K562 (cell line): ENCODE data around the gene SLCO2B1. TPM values are rescaled to one million over a fixed set of nuclear protein-coding genes. Genes with fewer than 3 reads are reported as not detected.

Experiments used
- ADNP ChIP-seq: fragments of 200-800 bp; sonication (Bioruptor generic); IDR thresholded peaks from 2 replicates; pipeline ENCODE4 v1.6.1; 2016; ENCODE audit warnings: missing genetic modification characterization, missing compliant biosample characterization
- CREM ChIP-seq: IDR thresholded peaks from 2 replicates; pipeline ENCODE4 v1.6.1; 2014; ENCODE audit warnings: antibody characterized with exemption, low read depth
- EHMT2 ChIP-seq: fragments of 450-650 bp; IDR thresholded peaks from 2 replicates; pipeline ENCODE4 v1.6.1; 2018; ENCODE audit warnings: antibody characterized with exemption
- KAT2B ChIP-seq: IDR thresholded peaks from one replicate; pipeline ENCODE4 v1.6.1; 2012; ENCODE audit warnings: low read depth, mild to moderate bottlenecking, control low read depth, inconsistent platforms, low read length, moderate library complexity
- NR2C2 ChIP-seq, 2 experiments: fragments of 200-800 bp in 1 of 2; sonication (Bioruptor generic) in 1 of 2; sonication (generic) in 1 of 2; formaldehyde crosslinking in 1 of 2; IDR thresholded peaks; 2 replicates each; pipeline versions ENCODE4 v1.6.1 to v1.8.0; 2016 to 2022; ENCODE audit warnings: mild to moderate bottlenecking in 1 of 2, missing compliant biosample characterization in 1 of 2, missing genetic modification characterization in 1 of 2, missing genetic modification reagents in 1 of 2
- POLR2AphosphoS2 ChIP-seq: IDR thresholded peaks from 2 replicates; pipeline ENCODE4 v1.6.1; 2012; ENCODE audit warnings: low read length, improper control_type of control experiment
- RFX7 ChIP-seq: fragments of 250-450 bp; sonication (Bioruptor Pico); IDR thresholded peaks from 2 replicates; pipeline ENCODE4 v1.5.1; 2021; ENCODE audit warnings: mild to moderate bottlenecking
- SNIP1 ChIP-seq: fragments of 450-650 bp; IDR thresholded peaks from 2 replicates; pipeline ENCODE4 v1.7.1; 2017; ENCODE audit warnings: low read depth, mild to moderate bottlenecking
- TCF7L2 ChIP-seq: fragments of 150-350 bp; IDR thresholded peaks from 2 replicates; pipeline ENCODE4 v1.6.1; 2016; ENCODE audit warnings: low read depth, mild to moderate bottlenecking, low read length, moderate library complexity
- ZNF408 ChIP-seq: fragments of 250-450 bp; sonication (Bioruptor Pico); IDR thresholded peaks from 2 replicates; pipeline ENCODE4 v1.4.0; 2020; ENCODE audit warnings: low read depth, mild to moderate bottlenecking, moderate library complexity
- ZNF696 ChIP-seq: fragments of 250-450 bp; sonication (Bioruptor Pico); conservative IDR thresholded peaks from 2 replicates; pipeline ENCODE4 v1.4.0; 2020; ENCODE audit warnings: mild to moderate bottlenecking, moderate library complexity
- ZZZ3 ChIP-seq: fragments of 450-650 bp; IDR thresholded peaks from 2 replicates; pipeline ENCODE4 v1.6.1; 2016; ENCODE audit warnings: antibody characterized with exemption, mild to moderate bottlenecking, moderate library complexity
- polyA plus RNA-seq, 8 experiments: library from polyadenylated mRNA; depleted of rRNA in 4 of 8; stranded (reverse) in 5 of 8; unstranded in 3 of 8; fragments of >200 nt; fragmentation: Nextera tagmentation in 2 of 8; fragmentation: Illumina TruSeq in 1 of 8; extraction: Ambion mirVana in 2 of 8; extraction: Trizol in 1 of 8; gene quantifications; 2 replicates each; pipeline versions ENCODE4 v1.2.1 to v1.2.3, GENCODE V29; 2011 to 2014; ENCODE audit warnings: inconsistent platforms in 1 of 8, missing spikeins in 1 of 8
- total RNA-seq, 7 experiments: library from RNA; depleted of rRNA in 6 of 7; stranded (reverse); fragments of >200 nt in 6 of 7; fragmentation: Illumina TruSeq in 2 of 7; extraction: Trizol in 2 of 7; gene quantifications; 2 replicates each; pipeline versions ENCODE4 v1.2.1 to v1.2.3, GENCODE V29; 2011 to 2021; ENCODE audit warnings: low replicate concordance in 1 of 7
- TF ChIP-seq, protein P1 (sequence below): sonication (generic); formaldehyde crosslinking; IDR thresholded peaks from 2 replicates; pipeline ENCODE4 v1.8.1; 2023; ENCODE audit warnings: mild to moderate bottlenecking, missing genetic modification reagents
- TF ChIP-seq, protein P2 (sequence below): sonication (generic); formaldehyde crosslinking; IDR thresholded peaks from 2 replicates; pipeline ENCODE4 v1.8.0; 2023; ENCODE audit warnings: missing genetic modification reagents, mild to moderate bottlenecking, borderline replicate concordance
- TF ChIP-seq, protein P3 (sequence below): fragments of 150-350 bp; IDR thresholded peaks from 2 replicates; pipeline ENCODE4 v1.6.1; 2014; ENCODE audit warnings: low read depth, mild to moderate bottlenecking, low read length, borderline replicate concordance

SLCO2B1 gene
- total and polyA plus RNA-seq, 9 of the 15 experiments (the other 6 are each of a cell fraction or from before 2014, with no cell fraction given), result 0.70 to 14.7 (median 7.6) TPM

DNA sequence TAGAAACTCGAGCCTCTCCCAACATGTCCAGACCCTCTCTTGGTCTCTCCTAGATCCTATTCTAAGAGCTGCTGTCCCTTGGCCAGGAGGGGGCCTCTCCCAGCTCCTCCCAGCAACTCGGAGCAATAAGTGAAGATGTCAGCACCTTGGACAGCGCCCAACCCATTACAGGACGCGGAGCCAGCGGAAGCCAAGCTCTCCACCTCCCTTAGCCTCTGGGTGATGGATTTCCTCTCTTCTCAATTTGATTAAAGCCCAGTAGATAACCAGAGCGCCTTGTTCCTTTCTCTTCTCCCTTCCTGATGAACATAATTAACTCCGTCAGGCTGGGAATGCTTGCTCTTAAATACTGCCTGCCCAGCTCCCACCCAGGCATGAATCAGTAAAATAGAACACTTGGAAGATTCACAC is 63.5 kb downstream of the SLCO2B1 start (continued):
- TF ChIP-seq ZZZ3, result no peak
- no peak for TF ChIP-seq ADNP
- TF ChIP-seq, protein P1, sequence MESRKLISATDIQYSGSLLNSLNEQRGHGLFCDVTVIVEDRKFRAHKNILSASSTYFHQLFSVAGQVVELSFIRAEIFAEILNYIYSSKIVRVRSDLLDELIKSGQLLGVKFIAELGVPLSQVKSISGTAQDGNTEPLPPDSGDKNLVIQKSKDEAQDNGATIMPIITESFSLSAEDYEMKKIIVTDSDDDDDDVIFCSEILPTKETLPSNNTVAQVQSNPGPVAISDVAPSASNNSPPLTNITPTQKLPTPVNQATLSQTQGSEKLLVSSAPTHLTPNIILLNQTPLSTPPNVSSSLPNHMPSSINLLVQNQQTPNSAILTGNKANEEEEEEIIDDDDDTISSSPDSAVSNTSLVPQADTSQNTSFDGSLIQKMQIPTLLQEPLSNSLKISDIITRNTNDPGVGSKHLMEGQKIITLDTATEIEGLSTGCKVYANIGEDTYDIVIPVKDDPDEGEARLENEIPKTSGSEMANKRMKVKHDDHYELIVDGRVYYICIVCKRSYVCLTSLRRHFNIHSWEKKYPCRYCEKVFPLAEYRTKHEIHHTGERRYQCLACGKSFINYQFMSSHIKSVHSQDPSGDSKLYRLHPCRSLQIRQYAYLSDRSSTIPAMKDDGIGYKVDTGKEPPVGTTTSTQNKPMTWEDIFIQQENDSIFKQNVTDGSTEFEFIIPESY (CRISPR knock-in tag), result 0 out of 2 replicates have a peak, but pooled peaks have one; percentile 53
- TF ChIP-seq SNIP1, result no peak
- peak; percentile 75 for TF ChIP-seq CREM
- TF ChIP-seq ZNF696, result no peak
- TF ChIP-seq POLR2AphosphoS2, result no peak
- peak; percentile 80; the same call in 1 of the 2 replicates for TF ChIP-seq NR2C2 (CRISPR knock-in tag; IDR thresholded peaks at IDR 0.05)
- no peak for TF ChIP-seq NR2C2 (tag; IDR thresholded peaks at IDR 0.05)
- TF ChIP-seq, protein P2, sequence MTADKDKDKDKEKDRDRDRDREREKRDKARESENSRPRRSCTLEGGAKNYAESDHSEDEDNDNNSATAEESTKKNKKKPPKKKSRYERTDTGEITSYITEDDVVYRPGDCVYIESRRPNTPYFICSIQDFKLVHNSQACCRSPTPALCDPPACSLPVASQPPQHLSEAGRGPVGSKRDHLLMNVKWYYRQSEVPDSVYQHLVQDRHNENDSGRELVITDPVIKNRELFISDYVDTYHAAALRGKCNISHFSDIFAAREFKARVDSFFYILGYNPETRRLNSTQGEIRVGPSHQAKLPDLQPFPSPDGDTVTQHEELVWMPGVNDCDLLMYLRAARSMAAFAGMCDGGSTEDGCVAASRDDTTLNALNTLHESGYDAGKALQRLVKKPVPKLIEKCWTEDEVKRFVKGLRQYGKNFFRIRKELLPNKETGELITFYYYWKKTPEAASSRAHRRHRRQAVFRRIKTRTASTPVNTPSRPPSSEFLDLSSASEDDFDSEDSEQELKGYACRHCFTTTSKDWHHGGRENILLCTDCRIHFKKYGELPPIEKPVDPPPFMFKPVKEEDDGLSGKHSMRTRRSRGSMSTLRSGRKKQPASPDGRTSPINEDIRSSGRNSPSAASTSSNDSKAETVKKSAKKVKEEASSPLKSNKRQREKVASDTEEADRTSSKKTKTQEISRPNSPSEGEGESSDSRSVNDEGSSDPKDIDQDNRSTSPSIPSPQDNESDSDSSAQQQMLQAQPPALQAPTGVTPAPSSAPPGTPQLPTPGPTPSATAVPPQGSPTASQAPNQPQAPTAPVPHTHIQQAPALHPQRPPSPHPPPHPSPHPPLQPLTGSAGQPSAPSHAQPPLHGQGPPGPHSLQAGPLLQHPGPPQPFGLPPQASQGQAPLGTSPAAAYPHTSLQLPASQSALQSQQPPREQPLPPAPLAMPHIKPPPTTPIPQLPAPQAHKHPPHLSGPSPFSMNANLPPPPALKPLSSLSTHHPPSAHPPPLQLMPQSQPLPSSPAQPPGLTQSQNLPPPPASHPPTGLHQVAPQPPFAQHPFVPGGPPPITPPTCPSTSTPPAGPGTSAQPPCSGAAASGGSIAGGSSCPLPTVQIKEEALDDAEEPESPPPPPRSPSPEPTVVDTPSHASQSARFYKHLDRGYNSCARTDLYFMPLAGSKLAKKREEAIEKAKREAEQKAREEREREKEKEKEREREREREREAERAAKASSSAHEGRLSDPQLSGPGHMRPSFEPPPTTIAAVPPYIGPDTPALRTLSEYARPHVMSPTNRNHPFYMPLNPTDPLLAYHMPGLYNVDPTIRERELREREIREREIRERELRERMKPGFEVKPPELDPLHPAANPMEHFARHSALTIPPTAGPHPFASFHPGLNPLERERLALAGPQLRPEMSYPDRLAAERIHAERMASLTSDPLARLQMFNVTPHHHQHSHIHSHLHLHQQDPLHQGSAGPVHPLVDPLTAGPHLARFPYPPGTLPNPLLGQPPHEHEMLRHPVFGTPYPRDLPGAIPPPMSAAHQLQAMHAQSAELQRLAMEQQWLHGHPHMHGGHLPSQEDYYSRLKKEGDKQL (CRISPR knock-in tag), result no peak
- peak; percentile 100 for TF ChIP-seq EHMT2
- no peak for TF ChIP-seq TCF7L2
- TF ChIP-seq, protein P3, sequence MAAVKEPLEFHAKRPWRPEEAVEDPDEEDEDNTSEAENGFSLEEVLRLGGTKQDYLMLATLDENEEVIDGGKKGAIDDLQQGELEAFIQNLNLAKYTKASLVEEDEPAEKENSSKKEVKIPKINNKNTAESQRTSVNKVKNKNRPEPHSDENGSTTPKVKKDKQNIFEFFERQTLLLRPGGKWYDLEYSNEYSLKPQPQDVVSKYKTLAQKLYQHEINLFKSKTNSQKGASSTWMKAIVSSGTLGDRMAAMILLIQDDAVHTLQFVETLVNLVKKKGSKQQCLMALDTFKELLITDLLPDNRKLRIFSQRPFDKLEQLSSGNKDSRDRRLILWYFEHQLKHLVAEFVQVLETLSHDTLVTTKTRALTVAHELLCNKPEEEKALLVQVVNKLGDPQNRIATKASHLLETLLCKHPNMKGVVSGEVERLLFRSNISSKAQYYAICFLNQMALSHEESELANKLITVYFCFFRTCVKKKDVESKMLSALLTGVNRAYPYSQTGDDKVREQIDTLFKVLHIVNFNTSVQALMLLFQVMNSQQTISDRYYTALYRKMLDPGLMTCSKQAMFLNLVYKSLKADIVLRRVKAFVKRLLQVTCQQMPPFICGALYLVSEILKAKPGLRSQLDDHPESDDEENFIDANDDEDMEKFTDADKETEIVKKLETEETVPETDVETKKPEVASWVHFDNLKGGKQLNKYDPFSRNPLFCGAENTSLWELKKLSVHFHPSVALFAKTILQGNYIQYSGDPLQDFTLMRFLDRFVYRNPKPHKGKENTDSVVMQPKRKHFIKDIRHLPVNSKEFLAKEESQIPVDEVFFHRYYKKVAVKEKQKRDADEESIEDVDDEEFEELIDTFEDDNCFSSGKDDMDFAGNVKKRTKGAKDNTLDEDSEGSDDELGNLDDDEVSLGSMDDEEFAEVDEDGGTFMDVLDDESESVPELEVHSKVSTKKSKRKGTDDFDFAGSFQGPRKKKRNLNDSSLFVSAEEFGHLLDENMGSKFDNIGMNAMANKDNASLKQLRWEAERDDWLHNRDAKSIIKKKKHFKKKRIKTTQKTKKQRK, result no peak
- TF ChIP-seq RFX7, result no peak
- no peak for TF ChIP-seq ZNF408
- no peak for TF ChIP-seq KAT2B
